Lower lobe of right lung (tissue), 2 donors: ENCODE data around the gene NADSYN1. TPM values are rescaled to one million over a fixed set of nuclear protein-coding genes. Genes with fewer than 3 reads are reported as not detected.
A peak's percentile ranks its signal among the peaks of the same experiment; 100 is the strongest.

ENCODE experiments used
- ATAC-seq, 2 donors: fragments of 200-7000 bp; cut with Tn5 transposase; one replicate each; pipeline ENCODE4 v1.9.1; 2020 to 2022; ENCODE audit warnings: mild to moderate bottlenecking in 2 of 2, moderate library complexity in 2 of 2
- DNase-seq: peaks from one replicate; pipeline ENCODE4 v3.0.0-alpha.2; 2020
- H3K27ac ChIP-seq: fragments of 200-600 bp; one replicate; pipeline ENCODE4 v1.8.0; 2022
- H3K27me3 ChIP-seq: fragments of 200-600 bp; one replicate; pipeline ENCODE4 v1.8.0; 2022; ENCODE audit warnings: low read depth
- H3K36me3 ChIP-seq: fragments of 200-600 bp; one replicate; pipeline ENCODE4 v1.8.0; 2022; ENCODE audit warnings: mild to moderate bottlenecking
- H3K4me1 ChIP-seq: fragments of 200-600 bp; one replicate; pipeline ENCODE4 v1.8.0; 2022
- H3K4me3 ChIP-seq: fragments of 200-600 bp; one replicate; pipeline ENCODE4 v1.8.0; 2022; ENCODE audit warnings: mild to moderate bottlenecking
- H3K9me3 ChIP-seq: fragments of 200-600 bp; one replicate; pipeline ENCODE4 v1.8.0; 2022
- CTCF ChIP-seq: fragments of 200-600 bp; IDR thresholded peaks from one replicate; pipeline ENCODE4 v1.8.0; 2022; ENCODE audit warnings: antibody characterized with exemption, mild to moderate bottlenecking
- intact Hi-C: fragments of 100-400 bp; cut with DNase I; formaldehyde crosslinking; loops from one replicate; pipeline ENCODE4 v1.11.0; 2022
- total RNA-seq: library from RNA; stranded (reverse); fragmentation: NEBNext Ultra II Directional; extraction: Animal tissue kit (Norgen Biotek cat#: 25700); gene quantifications from one replicate; pipeline ENCODE4 v1.2.1, GENCODE V29; 2021
- donor health status: DM: no; HTN: yes; CAD: no; lungs with severe emphysema.

The NADSYN1 gene
- total RNA-seq, 1 donor from 2014 or later, result 95.0 TPM

- no peaks in the 10 kb centered on the region for H3K9me3 ChIP-seq
- H3K36me3 ChIP-seq, result peaks cover 43% of the 10 kb centered on the region
- intact Hi-C loops, result no loop called here
- H3K27ac ChIP-seq, result no peak overlapping the region
- ATAC-seq (no peak), DNase-seq (no peak)
- no peak for TF ChIP-seq CTCF
- H3K4me3 ChIP-seq, result no peak overlapping the region
- peaks cover 11% of the 10 kb centered on the region for H3K4me1 ChIP-seq
- no peaks in the 10 kb centered on the region for H3K27me3 ChIP-seq
Measured at GRCh38 chr11:71443736-71444445, 9.1 kb upstream of the NADSYN1 start.

DNA sequence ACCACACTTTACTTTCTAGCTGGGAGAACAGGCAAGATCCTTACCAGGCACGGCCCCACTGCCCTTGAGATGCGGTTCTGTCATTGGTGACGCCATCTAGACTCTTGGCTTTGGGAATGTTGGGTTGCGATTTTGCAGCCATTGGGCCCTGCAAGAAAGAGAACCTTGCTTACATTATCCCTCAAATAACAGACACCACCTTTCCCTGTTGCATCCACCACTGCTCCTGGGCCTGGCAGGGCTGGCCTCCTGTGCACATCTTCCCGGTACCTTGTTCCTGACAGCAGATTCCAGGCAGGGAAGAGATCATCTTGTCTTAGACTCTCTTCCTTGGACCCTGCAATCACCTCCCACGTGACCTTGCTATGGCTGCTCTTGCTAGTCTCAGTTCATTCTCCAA, 8.2 kb upstream of the NADSYN1 start:
- no peak for ATAC-seq
- no peaks in the 10 kb centered on the region for H3K9me3 ChIP-seq
- H3K4me1 ChIP-seq, result peaks cover 21% of the 10 kb centered on the region
- H3K36me3 ChIP-seq, result peaks cover 36% of the 10 kb centered on the region
- no peaks in the 10 kb centered on the region for H3K27me3 ChIP-seq
- intact Hi-C loops, result no loop called here
- no peak for DNase-seq
- no peak overlapping the region for H3K4me3 ChIP-seq
- H3K27ac ChIP-seq, result no peak overlapping the region
- no peak for TF ChIP-seq CTCF

GRCh38 chr11:71446150-71446549, 6.9 kb upstream of the NADSYN1 start:
- intact Hi-C loops, result no loop called here
- Histone ChIP-seq H3K27me3 (no peaks in the 10 kb centered on the region), H3K36me3 (peaks cover 32% of the 10 kb centered on the region), H3K9me3 (no peaks in the 10 kb centered on the region), H3K27ac (no peak overlapping the region), H3K4me3 (no peak overlapping the region), H3K4me1 (peaks cover 23% of the 10 kb centered on the region)
- DNase-seq (no peak), ATAC-seq (no peak)
- TF ChIP-seq CTCF, result no peak

DNA sequence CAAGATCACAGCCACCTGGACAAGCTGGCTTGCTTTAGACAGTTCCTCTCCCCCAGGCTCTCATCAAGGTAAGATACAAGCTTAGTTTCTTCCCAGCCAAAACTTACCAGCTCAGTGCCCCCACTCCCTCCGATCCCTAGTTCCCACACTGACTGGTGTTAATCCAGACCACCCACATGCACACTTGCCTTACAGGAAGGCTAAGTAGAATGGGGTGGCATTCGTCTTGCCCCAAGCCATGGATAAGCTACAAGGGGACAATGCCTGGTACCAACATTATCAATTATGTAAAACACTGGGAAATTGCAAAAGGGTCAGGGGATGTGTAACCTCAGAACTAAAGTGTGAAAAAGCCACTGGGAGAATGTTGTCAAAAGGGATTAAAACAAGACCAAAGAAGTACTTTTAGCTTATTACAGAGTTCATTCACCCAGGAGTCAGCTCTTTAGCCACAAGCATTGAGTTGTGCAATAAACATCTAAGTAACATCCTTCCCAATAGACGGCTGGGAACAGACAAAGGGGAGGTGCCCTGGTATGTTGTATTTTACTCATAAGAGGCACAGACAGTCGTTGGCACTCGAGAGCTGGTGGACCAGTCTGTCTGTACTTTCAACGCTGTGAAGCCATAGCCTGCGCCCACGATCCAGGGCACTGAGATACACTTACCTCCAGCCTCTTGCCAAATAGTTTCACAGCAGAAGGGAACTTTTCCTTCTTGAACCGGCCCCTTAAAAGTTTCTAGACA, 5.9 kb upstream of the NADSYN1 start:
- ATAC-seq (peak; percentile 7 to 33), DNase-seq (no peak)
- H3K4me1 ChIP-seq, result peaks cover 31% of the 10 kb centered on the region
- H3K36me3 ChIP-seq, result peaks cover 23% of the 10 kb centered on the region
- no peak for TF ChIP-seq CTCF
- peak overlapping the region; percentile 79 for H3K27ac ChIP-seq
- H3K9me3 ChIP-seq, result no peaks in the 10 kb centered on the region
- intact Hi-C loops, result no loop called here
- H3K4me3 ChIP-seq, result peak overlapping the region; percentile 93
- no peaks in the 10 kb centered on the region for H3K27me3 ChIP-seq

- H3K36me3 ChIP-seq, result peaks cover 16% of the 10 kb centered on the region
- no peaks in the 10 kb centered on the region for H3K9me3 ChIP-seq
- H3K27me3 ChIP-seq, result no peaks in the 10 kb centered on the region
- peaks cover 36% of the 10 kb centered on the region for H3K4me1 ChIP-seq
- DNase-seq, result no peak
- no peak for TF ChIP-seq CTCF
- H3K27ac ChIP-seq, result peak overlapping the region; percentile 79
- intact Hi-C loops, result no loop called here
- peak overlapping the region; percentile 93 for H3K4me3 ChIP-seq
- ATAC-seq, result peak; percentile 36 to 45
Measured at GRCh38 chr11:71447791-71448256, 5.2 kb upstream of the NADSYN1 start.
